Fibroblast of lung (primary cell): ENCODE results near the gene ARSD.

ENCODE experiments used
- CTCF ChIP-seq, 2 donors: IDR thresholded peaks in 1 of 2; conservative IDR thresholded peaks in 1 of 2; 1 replicate in 1 of 2; 2 replicates in 1 of 2; pipeline ENCODE4 v1.5.1; 2011 to 2012; ENCODE audit warnings: low read length in 2 of 2, control low read depth in 1 of 2, inconsistent platforms in 1 of 2, low read depth in 1 of 2, mild to moderate bottlenecking in 1 of 2
- EZH2 ChIP-seq: IDR thresholded peaks from 2 replicates; pipeline ENCODE4 v1.5.1; 2012; ENCODE audit warnings: low read length, control low read depth, mild to moderate bottlenecking; ENCODE audit errors: missing control alignments

- no peak for TF ChIP-seq EZH2
- no peak for TF ChIP-seq CTCF (conservative IDR thresholded peaks at IDR 0.05 in 1 of 2, IDR thresholded peaks at IDR 0.05 in 1 of 2; ENCODE audit: low read depth in 1 of 2, low read length in 2 of 2)
Measured at GRCh38 chrX:2867206-2867605, 61.9 kb downstream of the ARSD start.
